T-helper 1 cell treated with Interleukin-12 subunit alpha and Interleukin-12 subunit beta and Interleukin-4 antibody, amounts not matched to agents 30 μg/mL and 1 μg/mL, for 36 hours (primary cell): ENCODE data around the gene RASGRP3.

Source experiments
- H3K27ac Mint-ChIP-seq: one replicate; pipeline ENCODE4 v1.8.0; 2021; ENCODE audit warnings: mild to moderate bottlenecking, mixed read lengths
- H3K27me3 Mint-ChIP-seq: one replicate; pipeline ENCODE4 v1.8.0; 2021; ENCODE audit warnings: low read depth, mixed read lengths
- H3K36me3 Mint-ChIP-seq: one replicate; pipeline ENCODE4 v1.8.0; 2021; ENCODE audit warnings: low read depth, mixed read lengths
- H3K4me1 Mint-ChIP-seq: one replicate; pipeline ENCODE4 v1.8.0; 2021; ENCODE audit warnings: low read depth, mixed read lengths
- H3K4me3 Mint-ChIP-seq: one replicate; pipeline ENCODE4 v1.8.0; 2021; ENCODE audit warnings: mild to moderate bottlenecking, moderate library complexity, mixed read lengths
- H3K9me3 Mint-ChIP-seq: one replicate; pipeline ENCODE4 v1.8.0; 2021; ENCODE audit warnings: mixed read lengths

Gene RASGRP3

DNA sequence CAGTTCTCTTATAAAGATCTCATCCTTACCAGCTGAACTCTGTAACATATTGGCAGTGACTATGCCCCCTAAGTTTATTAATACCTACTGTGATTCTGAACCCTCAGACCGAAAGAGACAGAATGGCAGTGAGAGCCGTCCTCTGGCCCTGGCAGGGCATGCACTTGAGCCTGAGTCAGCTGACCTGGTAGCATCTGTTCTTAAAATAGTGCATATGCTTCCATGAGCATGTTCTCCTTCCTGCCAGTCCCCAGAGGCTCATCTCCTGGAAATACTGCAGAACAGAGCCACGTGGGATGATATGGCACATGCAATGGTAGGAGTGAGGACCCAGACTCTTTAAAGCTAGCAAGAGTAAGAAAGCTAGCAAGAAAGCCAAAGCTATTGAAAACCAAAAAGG lies 59.0 kb downstream of the RASGRP3 start:
- no peak overlapping the region for H3K27ac Mint-ChIP-seq
- H3K4me3 Mint-ChIP-seq, result no peak overlapping the region
- no peaks in the 10 kb centered on the region for H3K9me3 Mint-ChIP-seq
- H3K36me3 Mint-ChIP-seq, result peaks cover 12% of the 10 kb centered on the region
- peaks cover 2% of the 10 kb centered on the region for H3K4me1 Mint-ChIP-seq
- H3K27me3 Mint-ChIP-seq, result no peaks in the 10 kb centered on the region

DNA sequence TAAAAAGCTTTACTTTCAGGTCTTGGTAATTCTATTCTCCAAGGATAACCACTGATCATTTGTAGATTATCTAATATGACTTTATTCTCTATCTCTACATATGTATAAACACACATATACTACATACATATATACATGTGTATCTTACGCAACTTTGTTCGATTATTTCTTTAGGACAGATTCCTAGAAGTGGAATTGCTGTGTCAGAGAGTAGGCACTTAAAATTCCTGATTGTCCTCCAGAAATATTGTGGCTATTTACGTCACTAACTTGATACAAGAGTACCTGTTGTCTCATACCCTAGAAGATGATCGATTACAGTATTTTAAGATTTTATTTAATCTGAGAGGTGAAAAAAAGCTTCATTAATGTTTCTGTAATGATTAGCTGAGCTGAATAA lies 64.8 kb downstream of the RASGRP3 start:
- Mint-ChIP-seq H3K27me3 (no peaks in the 10 kb centered on the region), H3K27ac (no peak overlapping the region), H3K4me1 (no peaks in the 10 kb centered on the region), H3K4me3 (no peak overlapping the region), H3K36me3 (peaks cover 14% of the 10 kb centered on the region), H3K9me3 (no peaks in the 10 kb centered on the region)

DNA sequence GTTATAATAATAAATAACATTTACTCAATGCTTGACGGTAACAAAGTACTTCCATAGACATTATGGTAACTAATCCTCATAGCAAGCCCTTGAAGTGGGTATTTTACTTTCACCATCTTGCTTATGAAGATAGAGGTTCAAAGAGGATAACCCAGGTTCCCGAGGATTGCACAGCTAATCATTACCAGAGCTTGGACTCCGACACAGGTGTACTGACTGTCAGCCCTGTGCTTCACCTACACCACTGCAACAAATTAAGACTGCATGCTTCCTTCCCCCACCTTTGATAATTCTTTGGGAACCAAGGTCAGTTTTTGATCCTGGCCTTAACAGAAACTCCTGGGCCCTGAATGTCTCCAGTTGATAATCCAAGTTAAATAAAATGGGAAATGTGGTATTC lies 73.8 kb downstream of the RASGRP3 start:
- Mint-ChIP-seq H3K9me3 (no peaks in the 10 kb centered on the region), H3K36me3 (peaks cover 8% of the 10 kb centered on the region), H3K27me3 (no peaks in the 10 kb centered on the region), H3K27ac (no peak overlapping the region), H3K4me1 (no peaks in the 10 kb centered on the region), H3K4me3 (no peak overlapping the region)

DNA sequence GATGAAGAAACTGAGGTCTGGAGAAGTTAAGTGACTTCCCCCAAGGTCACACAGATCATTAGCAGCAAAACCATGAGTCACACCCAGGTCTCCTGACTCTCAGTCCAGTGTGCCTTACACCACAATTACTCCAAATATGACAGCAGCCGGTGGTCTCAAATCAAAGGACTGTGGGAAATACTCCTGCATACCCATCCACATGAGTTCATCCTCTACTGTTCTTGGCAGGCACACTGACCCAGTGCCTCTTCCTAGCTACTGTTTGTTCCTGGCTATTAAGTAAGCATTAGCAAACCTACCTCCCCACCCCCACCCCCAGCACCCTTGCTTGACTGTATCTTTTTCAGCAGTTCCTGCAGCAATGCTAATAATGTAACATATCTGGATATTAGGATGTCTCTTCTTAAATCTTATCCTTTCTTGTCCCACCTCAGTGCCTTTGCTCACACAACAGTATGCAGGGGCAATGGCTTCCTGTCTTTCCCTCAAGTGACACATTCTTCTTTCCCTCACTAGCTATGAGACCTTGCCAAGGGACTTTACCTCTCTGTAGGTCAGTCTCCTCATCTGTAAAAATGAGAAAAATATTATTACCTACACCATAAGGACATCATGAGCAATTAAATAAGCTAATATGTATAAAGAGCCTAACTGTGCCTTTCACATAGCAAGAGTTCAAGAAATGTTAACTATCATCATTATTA lies 76.5 kb downstream of the RASGRP3 start:
- Mint-ChIP-seq H3K4me3 (no peak overlapping the region), H3K36me3 (peaks cover 3% of the 10 kb centered on the region), H3K4me1 (no peaks in the 10 kb centered on the region), H3K9me3 (no peaks in the 10 kb centered on the region), H3K27me3 (no peaks in the 10 kb centered on the region), H3K27ac (no peak overlapping the region)

DNA sequence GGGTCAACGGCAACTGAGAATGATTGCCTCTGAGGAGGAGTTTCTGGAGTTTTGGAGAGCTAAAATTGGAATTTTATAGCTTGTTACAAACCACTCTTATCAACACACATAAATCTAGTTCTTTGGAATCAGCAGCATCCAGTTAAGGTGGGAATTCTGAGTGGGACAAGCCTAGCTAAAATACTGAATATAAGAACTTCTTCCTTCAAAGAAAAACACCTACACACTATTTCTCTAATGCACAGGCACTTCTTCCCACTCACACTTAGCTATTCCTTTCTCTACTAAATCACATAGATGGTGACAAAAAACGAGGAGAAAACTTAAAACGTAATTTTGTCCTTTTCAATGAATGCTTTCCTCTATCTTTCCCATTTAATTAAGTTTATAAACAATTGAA lies 79.2 kb downstream of the RASGRP3 start:
- no peaks in the 10 kb centered on the region for H3K9me3 Mint-ChIP-seq
- no peaks in the 10 kb centered on the region for H3K4me1 Mint-ChIP-seq
- no peak overlapping the region for H3K27ac Mint-ChIP-seq

DNA sequence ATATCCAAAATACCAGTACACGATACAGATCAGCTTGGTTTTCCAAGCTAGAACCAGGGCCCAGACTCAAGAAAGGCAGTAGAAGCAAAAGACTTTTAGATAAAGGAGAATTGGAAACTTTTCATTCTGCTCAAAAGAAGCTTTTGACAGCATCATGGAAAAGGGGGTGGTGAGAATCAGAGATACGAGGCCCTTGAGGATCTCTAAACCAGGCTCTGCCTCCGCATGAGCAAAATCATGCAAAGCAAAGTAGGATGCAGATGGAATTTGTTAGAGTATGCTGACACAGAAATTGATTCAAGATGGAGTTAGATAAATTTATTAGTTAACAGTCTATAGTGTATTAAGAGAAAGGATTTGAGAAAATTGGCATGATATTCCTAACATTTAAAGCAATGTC lies 82.9 kb downstream of the RASGRP3 start:
- Mint-ChIP-seq H3K4me3 (no peak overlapping the region), H3K4me1 (no peaks in the 10 kb centered on the region), H3K27me3 (no peaks in the 10 kb centered on the region), H3K27ac (no peak overlapping the region), H3K36me3 (peaks cover 9% of the 10 kb centered on the region), H3K9me3 (no peaks in the 10 kb centered on the region)

More for the DNA sequence above, 79.2 kb downstream of the RASGRP3 start:
- no peaks in the 10 kb centered on the region for H3K27me3 Mint-ChIP-seq
- H3K4me3 Mint-ChIP-seq, result no peak overlapping the region
- peaks cover 9% of the 10 kb centered on the region for H3K36me3 Mint-ChIP-seq

DNA sequence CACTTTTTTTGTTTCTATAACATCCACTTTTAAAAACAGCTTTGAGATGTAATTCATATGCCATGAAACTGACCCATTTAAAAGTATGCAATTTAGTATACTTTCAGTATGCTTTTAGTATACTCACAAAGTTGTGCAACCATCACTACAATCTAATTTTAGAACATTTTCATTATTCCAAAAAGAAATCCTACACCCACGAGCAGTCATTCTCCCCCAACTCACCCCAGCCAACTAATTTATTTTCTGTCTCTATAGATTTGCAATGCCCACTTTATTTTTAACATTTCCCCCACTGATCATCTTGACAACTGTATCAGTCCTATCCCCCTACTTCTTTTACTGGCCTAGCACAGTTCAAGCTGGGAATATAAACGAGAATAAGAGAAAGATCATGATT lies 83.6 kb downstream of the RASGRP3 start:
- no peak overlapping the region for H3K27ac Mint-ChIP-seq
- no peaks in the 10 kb centered on the region for H3K27me3 Mint-ChIP-seq
- H3K4me3 Mint-ChIP-seq, result no peak overlapping the region
- peaks cover 10% of the 10 kb centered on the region for H3K36me3 Mint-ChIP-seq
- H3K4me1 Mint-ChIP-seq, result no peaks in the 10 kb centered on the region
- no peaks in the 10 kb centered on the region for H3K9me3 Mint-ChIP-seq

DNA sequence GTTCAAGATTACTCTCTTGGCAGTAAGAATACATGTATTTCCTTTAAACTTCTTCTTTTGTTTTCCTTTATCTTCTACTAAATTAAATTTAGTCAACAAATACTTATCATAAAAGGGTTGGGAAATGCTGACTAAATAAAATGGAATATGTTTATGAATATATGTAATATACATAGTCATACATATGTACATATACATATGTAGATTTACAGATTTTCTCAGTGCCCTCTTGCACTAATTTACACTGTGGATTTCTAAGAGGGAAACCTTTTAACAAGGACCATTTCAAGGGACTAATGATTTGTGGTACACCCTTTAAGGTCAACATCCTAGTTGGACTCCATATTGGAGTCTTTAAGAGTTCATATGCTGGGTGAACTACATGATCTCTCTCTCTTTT lies 85.4 kb downstream of the RASGRP3 start:
- H3K4me1 Mint-ChIP-seq, result no peaks in the 10 kb centered on the region
- peaks cover 15% of the 10 kb centered on the region for H3K36me3 Mint-ChIP-seq
- H3K9me3 Mint-ChIP-seq, result peaks cover 3% of the 10 kb centered on the region
- no peak overlapping the region for H3K27ac Mint-ChIP-seq
- no peaks in the 10 kb centered on the region for H3K27me3 Mint-ChIP-seq
- no peak overlapping the region for H3K4me3 Mint-ChIP-seq

DNA sequence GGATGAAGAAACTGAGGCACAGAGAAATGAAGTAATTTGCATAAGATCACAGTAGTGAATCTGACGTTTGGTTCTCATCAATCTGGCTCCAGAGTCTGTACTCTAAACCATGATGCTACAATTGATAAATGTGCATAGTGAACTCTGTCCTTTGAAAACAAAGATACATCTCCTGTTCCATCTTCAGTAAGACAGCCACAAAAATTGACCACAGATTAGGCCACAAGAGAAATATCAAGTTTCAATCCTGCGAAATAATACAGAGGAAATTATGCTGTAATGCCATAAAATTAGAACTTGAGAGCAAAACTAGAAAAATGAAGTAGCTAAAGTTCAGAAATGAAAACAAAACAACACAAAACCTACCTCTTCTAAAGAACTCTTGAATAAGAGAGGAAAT lies 94.2 kb downstream of the RASGRP3 start:
- Mint-ChIP-seq H3K36me3 (no peaks in the 10 kb centered on the region), H3K27me3 (no peaks in the 10 kb centered on the region), H3K9me3 (no peaks in the 10 kb centered on the region), H3K4me1 (peaks cover 4% of the 10 kb centered on the region), H3K4me3 (no peak overlapping the region), H3K27ac (no peak overlapping the region)

DNA sequence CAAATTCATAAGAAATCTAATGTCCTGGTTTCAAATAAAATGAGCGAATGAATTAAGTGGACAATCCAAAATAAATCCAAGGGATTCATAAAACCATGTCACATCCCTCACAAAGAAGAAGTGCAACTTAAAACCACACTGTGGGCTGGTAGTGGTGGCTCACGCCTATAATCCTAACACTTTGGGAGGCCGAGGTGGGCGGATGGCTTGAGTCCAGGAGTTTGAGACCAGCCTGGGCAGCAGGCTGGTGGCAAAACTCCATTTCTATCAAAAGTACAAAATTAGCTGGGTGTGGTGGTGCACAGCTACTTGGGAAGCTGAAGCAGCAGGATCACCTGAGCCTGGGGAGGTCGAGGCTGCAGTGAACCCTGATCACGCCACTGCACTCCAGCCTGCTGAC lies 97.2 kb downstream of the RASGRP3 start:
- H3K36me3 Mint-ChIP-seq, result no peaks in the 10 kb centered on the region
- no peak overlapping the region for H3K4me3 Mint-ChIP-seq
- no peaks in the 10 kb centered on the region for H3K27me3 Mint-ChIP-seq
- no peak overlapping the region for H3K27ac Mint-ChIP-seq
- H3K4me1 Mint-ChIP-seq, result peaks cover 4% of the 10 kb centered on the region
- H3K9me3 Mint-ChIP-seq, result no peaks in the 10 kb centered on the region

DNA sequence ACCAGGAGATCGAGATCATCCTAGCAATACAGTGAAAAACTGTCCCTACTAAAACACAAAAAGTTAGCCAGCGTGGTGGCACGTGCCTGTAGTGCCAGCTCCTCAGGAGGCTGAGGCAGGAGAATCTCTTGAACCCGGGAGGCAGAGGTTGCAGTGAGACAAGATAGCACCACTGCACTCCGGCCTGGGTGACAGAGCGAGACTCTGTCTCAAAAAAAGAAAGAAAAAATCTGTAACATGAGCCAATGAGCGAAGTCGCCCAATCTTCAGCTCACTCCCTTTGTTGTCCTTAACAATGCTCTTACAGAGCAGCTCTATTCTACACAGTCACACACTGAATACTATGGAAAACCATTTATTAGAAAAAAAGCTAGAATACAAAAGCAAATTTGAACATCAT lies 100.6 kb downstream of the RASGRP3 start:
- Mint-ChIP-seq H3K4me1 (peaks cover 10% of the 10 kb centered on the region), H3K36me3 (no peaks in the 10 kb centered on the region), H3K4me3 (no peak overlapping the region), H3K27me3 (no peaks in the 10 kb centered on the region), H3K27ac (no peak overlapping the region), H3K9me3 (no peaks in the 10 kb centered on the region)

DNA sequence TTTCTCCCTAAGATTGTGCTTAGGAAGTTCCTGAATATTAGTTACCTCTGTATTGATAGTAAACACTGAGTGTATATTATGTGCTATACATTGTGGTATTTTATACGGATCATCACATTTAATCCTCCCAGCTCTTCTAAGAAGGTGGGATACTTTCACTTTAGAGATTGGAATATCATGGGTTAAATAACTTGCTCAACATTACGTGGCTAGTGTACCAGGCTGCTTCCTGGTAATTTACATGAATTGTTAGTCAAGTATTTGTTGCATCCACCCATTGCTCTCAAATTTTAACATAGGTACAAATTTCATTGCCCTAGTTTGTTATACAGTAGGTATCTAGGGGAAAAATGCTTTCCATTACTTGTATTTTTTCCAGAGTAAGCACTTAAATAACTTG lies 101.2 kb downstream of the RASGRP3 start:
- Mint-ChIP-seq H3K27ac (no peak overlapping the region), H3K9me3 (no peaks in the 10 kb centered on the region), H3K4me1 (peaks cover 14% of the 10 kb centered on the region), H3K27me3 (no peaks in the 10 kb centered on the region), H3K4me3 (no peak overlapping the region), H3K36me3 (no peaks in the 10 kb centered on the region)

DNA sequence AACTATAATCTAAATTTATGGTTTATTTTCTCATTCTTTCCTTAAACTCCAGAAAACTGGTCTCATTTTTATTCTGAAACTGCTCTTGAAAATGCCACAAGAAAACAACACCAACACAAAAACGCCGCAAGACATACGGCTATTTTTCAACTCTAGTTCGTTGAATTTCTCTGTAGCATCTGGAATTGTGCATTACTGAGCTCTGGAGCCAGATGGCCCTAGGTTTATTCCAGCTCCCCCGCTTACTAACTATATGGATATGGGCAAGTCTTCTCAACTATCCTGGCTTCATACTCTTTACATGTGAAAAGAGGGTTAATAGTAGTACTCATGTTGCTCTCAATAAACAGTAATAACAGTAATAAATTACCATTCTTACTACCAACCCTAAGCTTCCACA lies 102.8 kb downstream of the RASGRP3 start:
- peaks cover 14% of the 10 kb centered on the region for H3K4me1 Mint-ChIP-seq
- H3K4me3 Mint-ChIP-seq, result no peak overlapping the region
- H3K9me3 Mint-ChIP-seq, result no peaks in the 10 kb centered on the region
- H3K36me3 Mint-ChIP-seq, result peaks cover 2% of the 10 kb centered on the region
- H3K27me3 Mint-ChIP-seq, result no peaks in the 10 kb centered on the region
- no peak overlapping the region for H3K27ac Mint-ChIP-seq

DNA sequence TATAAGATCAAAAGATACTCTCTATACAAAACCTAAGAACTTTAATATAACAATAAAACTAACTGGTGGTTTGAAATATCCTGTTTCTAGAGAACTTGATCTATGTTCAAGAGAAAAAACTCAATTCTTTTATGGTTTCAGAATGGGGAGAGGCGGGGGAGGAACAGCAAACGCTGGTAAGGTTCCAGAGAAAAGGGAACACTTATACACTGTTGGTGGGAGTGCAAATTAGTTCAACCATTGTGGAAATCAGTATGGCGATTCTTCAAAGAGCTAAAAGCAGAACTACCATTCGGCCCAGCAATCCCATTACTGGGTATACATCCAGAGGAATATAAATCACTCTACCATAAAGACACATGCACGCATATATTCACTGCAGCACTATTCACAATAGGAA lies 105.4 kb downstream of the RASGRP3 start:
- Mint-ChIP-seq H3K27me3 (no peaks in the 10 kb centered on the region), H3K4me3 (no peak overlapping the region), H3K36me3 (peaks cover 11% of the 10 kb centered on the region), H3K4me1 (peaks cover 14% of the 10 kb centered on the region), H3K9me3 (no peaks in the 10 kb centered on the region), H3K27ac (peak overlapping the region; percentile 27)

DNA sequence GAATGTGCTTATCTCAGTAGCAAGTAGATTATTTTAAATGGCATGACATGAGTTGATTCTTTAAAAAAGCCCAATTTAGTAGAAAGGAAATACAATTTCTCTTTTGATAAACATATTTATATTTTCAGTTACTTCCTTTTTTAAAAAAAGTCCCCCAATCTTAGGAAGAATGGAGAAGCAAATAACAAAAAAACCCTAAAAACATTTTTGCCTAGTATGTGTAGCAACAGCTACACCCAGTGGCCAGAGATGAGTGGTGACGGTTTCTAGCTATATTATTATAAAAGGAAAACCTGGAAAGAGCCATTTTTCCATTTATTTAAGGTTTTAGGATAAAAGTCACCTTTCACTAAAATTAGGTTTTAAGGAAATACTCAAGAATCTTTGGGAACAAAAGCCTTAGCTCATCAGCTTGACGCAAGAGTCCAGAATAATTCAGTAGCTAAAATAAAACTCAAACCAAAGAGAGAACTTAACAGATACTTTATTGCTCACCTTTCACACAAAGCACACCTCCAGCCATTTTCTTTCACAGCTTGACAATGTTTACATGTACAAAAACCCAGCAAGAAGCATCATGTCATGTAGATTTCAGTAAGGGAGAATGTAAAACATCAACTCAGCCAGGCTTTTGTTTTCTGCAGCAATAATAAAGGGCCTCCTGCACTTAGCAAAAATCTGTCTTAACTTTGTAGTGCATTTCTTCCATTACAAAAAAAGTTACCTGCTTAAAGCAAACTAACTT lies 106.9 kb downstream of the RASGRP3 start:
- H3K27me3 Mint-ChIP-seq, result no peaks in the 10 kb centered on the region
- no peak overlapping the region for H3K27ac Mint-ChIP-seq
- no peaks in the 10 kb centered on the region for H3K9me3 Mint-ChIP-seq
- peaks cover 18% of the 10 kb centered on the region for H3K36me3 Mint-ChIP-seq
- no peak overlapping the region for H3K4me3 Mint-ChIP-seq
- H3K4me1 Mint-ChIP-seq, result peaks cover 14% of the 10 kb centered on the region
